Middle frontal gyrus (tissue), 1 donor: ENCODE data around the gene CYTL1.

Experiments used
- DNase-seq: peaks from one replicate; pipeline ENCODE4 v3.0.0-alpha.2; 2015; ENCODE audit warnings: low spot score; ENCODE audit errors: extremely low spot score

The CYTL1 gene

GRCh38 chr4:4969298-4969697 is 50.0 kb downstream of the CYTL1 start:
- no peak for DNase-seq

DNA sequence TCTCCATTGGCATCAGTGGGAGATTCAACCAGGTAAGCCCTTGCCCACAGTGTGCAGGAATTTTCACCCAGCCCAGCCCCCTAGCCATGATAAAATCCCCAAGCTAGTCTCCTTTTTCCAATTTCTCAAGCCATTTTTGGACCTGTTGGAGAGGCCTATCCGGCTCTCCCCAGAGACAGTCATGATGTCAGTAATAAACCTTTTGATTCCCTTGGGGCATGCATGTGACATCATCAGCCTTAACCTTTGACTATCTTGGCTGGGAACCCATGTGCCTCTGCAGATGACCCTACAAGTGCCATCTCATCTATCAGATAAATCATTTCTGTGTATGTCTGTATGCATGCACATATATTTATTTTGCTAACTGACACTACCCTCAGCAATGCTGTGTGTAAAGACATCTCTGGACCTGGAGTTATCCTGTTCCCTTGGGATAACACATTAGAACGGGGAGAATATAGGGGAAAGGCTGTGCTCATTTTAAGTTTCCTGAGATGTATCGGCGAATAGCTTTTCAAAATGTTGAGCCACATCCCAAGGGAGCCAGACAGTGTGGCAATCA is 51.0 kb downstream of the CYTL1 start:
- no peak for DNase-seq
